Mesenteric fat pad (tissue), 1 donor: Measurements from ENCODE around the gene TTI1. TPM values are rescaled to one million over a fixed set of nuclear protein-coding genes. Genes with fewer than 3 reads are reported as not detected.
"Not testable (repeated sequence)": the region's sequence is repeated elsewhere in the genome, so short reads cannot be mapped to it uniquely, and the experiment has no call there.

Source experiments
- DNase-seq: peaks from one replicate; pipeline ENCODE4 v3.0.0-alpha.2; 2020; ENCODE audit warnings: low spot score
- total RNA-seq: library from RNA; stranded (reverse); fragmentation: NEBNext Ultra II Directional; extraction: Animal tissue kit (Norgen Biotek cat#: 25700); gene quantifications from one replicate; pipeline ENCODE4 v1.2.1, GENCODE V29; 2021
- donor health status: DM: yes; HTN: yes; CAD: no.

TTI1 gene
- total RNA-seq, 1 donor from 2014 or later = 10.9 TPM

- no peak for DNase-seq
Observed at GRCh38 chr20:38012332-38012731, 20.9 kb downstream of the TTI1 start.

- no peak for DNase-seq
Observed at GRCh38 chr20:38011696-38012095, 21.6 kb downstream of the TTI1 start.

- not testable (repeated sequence) for DNase-seq
Observed at GRCh38 chr20:38009416-38009815, 23.8 kb downstream of the TTI1 start.

GRCh38 chr20:38008233-38008944 lies 24.9 kb downstream of the TTI1 start:
- DNase-seq = no peak

GRCh38 chr20:38007526-38007925 lies 25.7 kb downstream of the TTI1 start:
- DNase-seq = no peak

- no peak for DNase-seq
Observed at GRCh38 chr20:38005903-38006302, 27.4 kb downstream of the TTI1 start.

- DNase-seq = no peak
Observed at GRCh38 chr20:38004416-38004815, 28.8 kb downstream of the TTI1 start.

- no peak for DNase-seq
Observed at GRCh38 chr20:38002422-38002821, 30.8 kb downstream of the TTI1 start.

- no peak for DNase-seq
Observed at GRCh38 chr20:38001981-38002380, 31.3 kb downstream of the TTI1 start.

GRCh38 chr20:38001173-38001875 lies 31.9 kb downstream of the TTI1 start:
- DNase-seq = no peak

- no peak for DNase-seq
Observed at GRCh38 chr20:38000293-38000692, 33.0 kb downstream of the TTI1 start.

GRCh38 chr20:37999526-38000263 lies 33.6 kb downstream of the TTI1 start:
- no peak for DNase-seq

- no peak for DNase-seq
Observed at GRCh38 chr20:37997516-37997915, 35.7 kb downstream of the TTI1 start.

GRCh38 chr20:37995856-37996605 lies 37.2 kb downstream of the TTI1 start:
- no peak for DNase-seq

- DNase-seq = no peak
Observed at GRCh38 chr20:37994512-37994911, 38.7 kb downstream of the TTI1 start.

GRCh38 chr20:37992802-37993409 lies 40.4 kb downstream of the TTI1 start:
- no peak for DNase-seq

- no peak for DNase-seq
Observed at GRCh38 chr20:37991908-37992307, 41.3 kb downstream of the TTI1 start.

GRCh38 chr20:37991157-37991866 lies 41.9 kb downstream of the TTI1 start:
- DNase-seq = no peak

- DNase-seq = no peak
Observed at GRCh38 chr20:37990571-37991151, 42.6 kb downstream of the TTI1 start.
